SU-DHL-6 (cell line): ENCODE data around the gene RBM8A.

ENCODE experiments used
- H2AFZ ChIP-seq: fragments of 200-600 bp; sonication (generic); 2 replicates; pipeline ENCODE4 v1.6.1; 2014; ENCODE audit warnings: low read depth, mild to moderate bottlenecking, moderate library complexity, mixed read lengths, antibody characterized with exemption, low read length; ENCODE audit not compliant: severe bottlenecking
- H3F3A ChIP-seq: fragments of 200-600 bp; shearing (Covaris generic); 2 replicates; pipeline ENCODE4 v1.6.0; 2016; ENCODE audit warnings: antibody characterized with exemption, mild to moderate bottlenecking; ENCODE audit not compliant: insufficient read depth
- H3K27ac ChIP-seq: fragments of 200-600 bp; sonication (generic); 2 replicates; pipeline ENCODE4 v1.5.1; 2016; ENCODE audit warnings: low read depth, mild to moderate bottlenecking, low read length, moderate library complexity, mixed read lengths
- H3K27me3 ChIP-seq: fragments of 200-600 bp; sonication (generic), shearing (Covaris generic); 2 replicates; pipeline ENCODE4 v1.6.0; 2014; ENCODE audit warnings: mild to moderate bottlenecking, low read length
- H3K36me3 ChIP-seq: fragments of 200-600 bp; sonication (generic); 2 replicates; pipeline ENCODE4 v1.6.1; 2014; ENCODE audit warnings: mild to moderate bottlenecking, low read length, mixed read lengths
- H3K4me2 ChIP-seq: fragments of 300-600, 200-600 bp; shearing (Covaris generic), sonication (generic); 2 replicates; pipeline ENCODE4 v1.6.0; 2014; ENCODE audit warnings: low read length, low read depth, mild to moderate bottlenecking; ENCODE audit not compliant: poor library complexity, severe bottlenecking
- H3K4me3 ChIP-seq: fragments of 200-600 bp; sonication (generic); 2 replicates; pipeline ENCODE4 v1.5.1; 2014; ENCODE audit warnings: antibody characterized with exemption, low read length, mild to moderate bottlenecking, mixed read lengths; ENCODE audit not compliant: insufficient read depth, poor library complexity, severe bottlenecking
- H3K79me2 ChIP-seq: fragments of 200-600 bp; sonication (generic); 2 replicates; pipeline ENCODE4 v1.6.1; 2014; ENCODE audit warnings: mild to moderate bottlenecking, low read length, moderate library complexity; ENCODE audit not compliant: insufficient read depth
- H3K9ac ChIP-seq: fragments of 200-600 bp; sonication (generic); 2 replicates; pipeline ENCODE4 v1.7.0; 2014; ENCODE audit warnings: mild to moderate bottlenecking, low read length
- H3K9me2 ChIP-seq: fragments of 200-600 bp; sonication (generic); replicated peaks from 2 replicates; pipeline ENCODE4 v1.6.1; 2014; ENCODE audit warnings: low read length; ENCODE audit not compliant: insufficient read depth
- H3K9me3 ChIP-seq: fragments of 200-600 bp; sonication (generic); 2 replicates; pipeline ENCODE4 v1.6.1; 2014; ENCODE audit warnings: low read length, mixed read lengths; ENCODE audit not compliant: insufficient read depth
- H4K20me1 ChIP-seq: fragments of 200-600 bp; sonication (generic); 2 replicates; pipeline ENCODE4 v1.6.1; 2014; ENCODE audit warnings: low read depth, mild to moderate bottlenecking, antibody characterized with exemption, low read length, moderate library complexity, mixed read lengths
- EZH2phosphoT487 ChIP-seq: fragments of 200-600 bp; sonication (generic), shearing (Covaris generic); conservative IDR thresholded peaks from 2 replicates; pipeline ENCODE4 v1.6.1; 2018; ENCODE audit warnings: mild to moderate bottlenecking, antibody characterized with exemption, low read length, moderate library complexity, mixed read lengths
- TF ChIP-seq, protein P1 (sequence below): fragments of 200-600 bp; sonication (generic); IDR thresholded peaks from one replicate; pipeline ENCODE4 v1.5.1; 2017; ENCODE audit warnings: antibody characterized with exemption, mild to moderate bottlenecking, low read length, moderate library complexity; ENCODE audit not compliant: insufficient read depth, poor library complexity, severe bottlenecking

RBM8A gene

GRCh38 chr1:145884675-145885074 lies 42.6 kb downstream of the RBM8A start:
- TF ChIP-seq EZH2phosphoT487: no peak
- TF ChIP-seq, protein P1, sequence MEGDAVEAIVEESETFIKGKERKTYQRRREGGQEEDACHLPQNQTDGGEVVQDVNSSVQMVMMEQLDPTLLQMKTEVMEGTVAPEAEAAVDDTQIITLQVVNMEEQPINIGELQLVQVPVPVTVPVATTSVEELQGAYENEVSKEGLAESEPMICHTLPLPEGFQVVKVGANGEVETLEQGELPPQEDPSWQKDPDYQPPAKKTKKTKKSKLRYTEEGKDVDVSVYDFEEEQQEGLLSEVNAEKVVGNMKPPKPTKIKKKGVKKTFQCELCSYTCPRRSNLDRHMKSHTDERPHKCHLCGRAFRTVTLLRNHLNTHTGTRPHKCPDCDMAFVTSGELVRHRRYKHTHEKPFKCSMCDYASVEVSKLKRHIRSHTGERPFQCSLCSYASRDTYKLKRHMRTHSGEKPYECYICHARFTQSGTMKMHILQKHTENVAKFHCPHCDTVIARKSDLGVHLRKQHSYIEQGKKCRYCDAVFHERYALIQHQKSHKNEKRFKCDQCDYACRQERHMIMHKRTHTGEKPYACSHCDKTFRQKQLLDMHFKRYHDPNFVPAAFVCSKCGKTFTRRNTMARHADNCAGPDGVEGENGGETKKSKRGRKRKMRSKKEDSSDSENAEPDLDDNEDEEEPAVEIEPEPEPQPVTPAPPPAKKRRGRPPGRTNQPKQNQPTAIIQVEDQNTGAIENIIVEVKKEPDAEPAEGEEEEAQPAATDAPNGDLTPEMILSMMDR: no peak

DNA sequence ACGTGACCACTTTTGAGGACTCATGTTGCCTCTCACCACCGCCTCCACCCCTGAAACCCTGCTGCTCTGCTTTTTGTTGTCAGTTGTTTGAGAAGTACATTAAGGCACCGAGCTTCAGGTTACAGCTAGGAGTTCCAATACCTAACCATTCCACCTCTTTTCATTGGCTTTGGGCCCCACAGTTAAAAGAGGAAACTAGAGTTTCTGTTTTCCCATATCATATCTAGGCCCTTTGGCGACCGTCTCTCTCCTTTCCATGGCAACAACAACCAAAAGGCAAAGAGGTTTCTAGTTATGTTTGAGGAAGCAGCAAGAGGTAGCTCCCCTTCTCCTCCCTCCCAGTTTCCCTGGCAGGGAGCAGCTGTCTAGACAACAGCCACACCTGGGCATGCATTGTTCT lies 47.5 kb downstream of the RBM8A start:
- Histone ChIP-seq H3K9me3 (no peaks in the 10 kb centered on the region), H3K4me3 (no peak overlapping the region), H3K27me3 (no peaks in the 10 kb centered on the region), H3F3A (no peaks in the 10 kb centered on the region), H3K9me2 (no peaks in the 10 kb centered on the region), H3K36me3 (no peaks in the 10 kb centered on the region), H3K4me2 (no peak overlapping the region), H4K20me1 (no peaks in the 10 kb centered on the region), H3K9ac (no peak overlapping the region), H3K27ac (no peak overlapping the region), H2AFZ (no peak overlapping the region), H3K79me2 (no peaks in the 10 kb centered on the region)
- TF ChIP-seq EZH2phosphoT487: no peak
- TF ChIP-seq, protein P1: no peak

More at GRCh38 chr1:145884675-145885074, 42.6 kb downstream of the RBM8A start:
- no peak overlapping the region for H3K4me2 ChIP-seq
- no peaks in the 10 kb centered on the region for H3K9me2 ChIP-seq
- H2AFZ ChIP-seq: no peak overlapping the region
- no peaks in the 10 kb centered on the region for H3K79me2 ChIP-seq
- no peak overlapping the region for H3K9ac ChIP-seq
- H3F3A ChIP-seq: no peaks in the 10 kb centered on the region
- no peaks in the 10 kb centered on the region for H4K20me1 ChIP-seq
- H3K9me3 ChIP-seq: no peaks in the 10 kb centered on the region
- H3K36me3 ChIP-seq: no peaks in the 10 kb centered on the region
- H3K27me3 ChIP-seq: no peaks in the 10 kb centered on the region
- no peak overlapping the region for H3K4me3 ChIP-seq
- H3K27ac ChIP-seq: no peak overlapping the region

- no peaks in the 10 kb centered on the region for H3F3A ChIP-seq
- H3K9me3 ChIP-seq: no peaks in the 10 kb centered on the region
- no peak overlapping the region for H3K4me2 ChIP-seq
- H4K20me1 ChIP-seq: no peaks in the 10 kb centered on the region
- H2AFZ ChIP-seq: no peak overlapping the region
- TF ChIP-seq EZH2phosphoT487: no peak
- TF ChIP-seq, protein P1: no peak
- H3K79me2 ChIP-seq: no peaks in the 10 kb centered on the region
- H3K27ac ChIP-seq: no peak overlapping the region
- no peaks in the 10 kb centered on the region for H3K36me3 ChIP-seq
- no peak overlapping the region for H3K4me3 ChIP-seq
- no peaks in the 10 kb centered on the region for H3K9me2 ChIP-seq
- no peak overlapping the region for H3K9ac ChIP-seq
- no peaks in the 10 kb centered on the region for H3K27me3 ChIP-seq
Observed at GRCh38 chr1:145878724-145879123, 48.6 kb downstream of the RBM8A start.
